ENCODE measurements around the gene CCDC73. TPM values are rescaled to one million over a fixed set of nuclear protein-coding genes. Genes with fewer than 3 reads are reported as not detected.
"Not testable (repeated sequence)": the region's sequence is repeated elsewhere in the genome, so short reads cannot be mapped to it uniquely, and the experiment has no call there.

CCDC73 gene
- total and polyA plus RNA-seq, 10 of the 15 experiments (the other 5 are each of a cell fraction or from before 2014, with no cell fraction given): 0.05 to 0.57 (median 0.14) TPM

GRCh38 chr11:32781721-32782120 lies 12.7 kb downstream of the CCDC73 start:
- CTCF ChIA-PET: interaction anchor here (1.0 kb wide), 1 partner anchor 9 kb away, joined by 5 read pairs; no protein-coding TSS in a partner anchor

GRCh38 chr11:32780839-32781238 lies 13.6 kb downstream of the CCDC73 start:
- 96% methylated on average over 2 of the region's 2 CpGs for WGBS (ENCODE audit: insufficient coverage, insufficient replicate concordance, low lambda C conversion rate, missing lambda C conversion rate)
- H4K20me1 ChIP-seq (ENCODE audit: control insufficient read depth, insufficient read depth); H3K36me3 ChIP-seq (ENCODE audit: control insufficient read depth in 2 of 2, insufficient read depth in 2 of 2, low read length in 1 of 2); H3K9me3 ChIP-seq (replicated peaks; ENCODE audit: control insufficient read depth, insufficient read depth, low read length); H3K27me3 ChIP-seq (replicated peaks in 1 of 2; ENCODE audit: control insufficient read depth in 2 of 2, insufficient read depth in 2 of 2, low read length in 1 of 2); intact Hi-C loops (cut with micrococcal nuclease; ENCODE audit: unreplicated experiment); in situ Hi-C loops (cut with MboI); BruUV-seq (replicated peaks); H3K4me1 ChIP-seq (ENCODE audit: control insufficient read depth, insufficient read depth, low read length); FAIRE-seq; ATAC-seq; DNase-seq (ENCODE audit: low read depth, low spot score); H3K9ac ChIP-seq (ENCODE audit: control insufficient read depth, insufficient read depth, low read length); POLR2A ChIA-PET; H3K27ac ChIP-seq (ENCODE audit: control insufficient read depth, insufficient read depth); RAD21 ChIA-PET (ENCODE audit: unreplicated experiment); H2AFZ ChIP-seq (ENCODE audit: control insufficient read depth, low read depth, low read length); H3K4me2 ChIP-seq (ENCODE audit: control insufficient read depth, insufficient read depth); H3K4me3 ChIP-seq; H3K79me2 ChIP-seq (ENCODE audit: control insufficient read depth, insufficient read depth, low read length): not testable (repeated sequence)
- CTCF ChIA-PET: interaction anchor here (0.6 kb wide), 1 partner anchor 12 kb away, joined by 3 read pairs; no protein-coding TSS in a partner anchor
- SMC1A ChIA-PET (ENCODE audit: uncharacterized antibody, unreplicated experiment): interaction anchor here (1.7 kb wide), 1 partner anchor 10 kb away, joined by 8 read pairs; no protein-coding TSS in a partner anchor

More at GRCh38 chr11:32781721-32782120, 12.7 kb downstream of the CCDC73 start:
- no peak overlapping the region for H2AFZ ChIP-seq (ENCODE audit: control insufficient read depth, low read depth, low read length)
- no peak for ATAC-seq
- no peaks in the 10 kb centered on the region for H3K4me1 ChIP-seq (ENCODE audit: control insufficient read depth, insufficient read depth, low read length)
- no peak overlapping the region for H3K4me2 ChIP-seq (ENCODE audit: control insufficient read depth, insufficient read depth)
- 80% methylated on average over 5 of the region's 5 CpGs for WGBS (ENCODE audit: insufficient coverage, insufficient replicate concordance, low lambda C conversion rate, missing lambda C conversion rate)
- RAD21 ChIA-PET (ENCODE audit: unreplicated experiment): no interaction called here
- in situ Hi-C loops (cut with MboI) (no loop called here), intact Hi-C loops (cut with micrococcal nuclease; ENCODE audit: unreplicated experiment) (no loop called here)
- H4K20me1 ChIP-seq (ENCODE audit: control insufficient read depth, insufficient read depth): no peaks in the 10 kb centered on the region
- no peaks in the 10 kb centered on the region for H3K79me2 ChIP-seq (ENCODE audit: control insufficient read depth, insufficient read depth, low read length)
- POLR2A ChIA-PET: no interaction called here
- SMC1A ChIA-PET (ENCODE audit: uncharacterized antibody, unreplicated experiment): no interaction called here
- no peaks in the 10 kb centered on the region for H3K27me3 ChIP-seq (replicated peaks in 1 of 2; ENCODE audit: control insufficient read depth in 2 of 2, insufficient read depth in 2 of 2, low read length in 1 of 2)
- H3K36me3 ChIP-seq (ENCODE audit: control insufficient read depth in 2 of 2, insufficient read depth in 2 of 2, low read length in 1 of 2): no peaks in the 10 kb centered on the region
- no peak overlapping the region for H3K4me3 ChIP-seq
- H3K27ac ChIP-seq (ENCODE audit: control insufficient read depth, insufficient read depth): no peak overlapping the region
- TF ChIP-seq IRF5 (IDR thresholded peaks at IDR 0.05; ENCODE audit: borderline replicate concordance): no peak
- no TSS peak for BruUV-seq (replicated peaks)
- no peak overlapping the region for H3K9ac ChIP-seq (ENCODE audit: control insufficient read depth, insufficient read depth, low read length)
- DNase-seq (ENCODE audit: low read depth, low spot score): no peak
- FAIRE-seq: no peak
- no peaks in the 10 kb centered on the region for H3K9me3 ChIP-seq (replicated peaks; ENCODE audit: control insufficient read depth, insufficient read depth, low read length)

Measured in GM12878 (cell line).